ENCODE data around the gene RPGRIP1L.

- TF ChIP-seq, protein P1, sequence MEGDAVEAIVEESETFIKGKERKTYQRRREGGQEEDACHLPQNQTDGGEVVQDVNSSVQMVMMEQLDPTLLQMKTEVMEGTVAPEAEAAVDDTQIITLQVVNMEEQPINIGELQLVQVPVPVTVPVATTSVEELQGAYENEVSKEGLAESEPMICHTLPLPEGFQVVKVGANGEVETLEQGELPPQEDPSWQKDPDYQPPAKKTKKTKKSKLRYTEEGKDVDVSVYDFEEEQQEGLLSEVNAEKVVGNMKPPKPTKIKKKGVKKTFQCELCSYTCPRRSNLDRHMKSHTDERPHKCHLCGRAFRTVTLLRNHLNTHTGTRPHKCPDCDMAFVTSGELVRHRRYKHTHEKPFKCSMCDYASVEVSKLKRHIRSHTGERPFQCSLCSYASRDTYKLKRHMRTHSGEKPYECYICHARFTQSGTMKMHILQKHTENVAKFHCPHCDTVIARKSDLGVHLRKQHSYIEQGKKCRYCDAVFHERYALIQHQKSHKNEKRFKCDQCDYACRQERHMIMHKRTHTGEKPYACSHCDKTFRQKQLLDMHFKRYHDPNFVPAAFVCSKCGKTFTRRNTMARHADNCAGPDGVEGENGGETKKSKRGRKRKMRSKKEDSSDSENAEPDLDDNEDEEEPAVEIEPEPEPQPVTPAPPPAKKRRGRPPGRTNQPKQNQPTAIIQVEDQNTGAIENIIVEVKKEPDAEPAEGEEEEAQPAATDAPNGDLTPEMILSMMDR (IDR thresholded peaks at IDR 0.05): no peak
- TF ChIP-seq POLR2AphosphoS5 (IDR thresholded peaks at IDR 0.05) (no peak), EP300 (IDR thresholded peaks at IDR 0.05) (no peak), POLR2A (IDR thresholded peaks at IDR 0.05) (no peak)
Measured at GRCh38 chr16:53576210-53576609, 127.4 kb downstream of the RPGRIP1L start.
